DND-41 (cell line): ENCODE results near the gene HLA-DRA.

Source experiments
- EZH2 ChIP-seq: IDR thresholded peaks from 3 replicates; pipeline ENCODE4 v1.6.1; 2012; ENCODE audit warnings: borderline replicate concordance, low read depth, mild to moderate bottlenecking, moderate library complexity, low read length, inconsistent platforms; ENCODE audit not compliant: severe bottlenecking
- TF ChIP-seq, protein P1 (sequence below): IDR thresholded peaks from 2 replicates; pipeline ENCODE4 v1.5.1; 2012; ENCODE audit warnings: borderline replicate concordance, low read length, moderate library complexity, mild to moderate bottlenecking; ENCODE audit not compliant: poor library complexity, severe bottlenecking; ENCODE audit errors: extremely low read depth

GRCh38 chr6:32424589-32425300 is 14.9 kb upstream of the HLA-DRA start:
- TF ChIP-seq, protein P1, sequence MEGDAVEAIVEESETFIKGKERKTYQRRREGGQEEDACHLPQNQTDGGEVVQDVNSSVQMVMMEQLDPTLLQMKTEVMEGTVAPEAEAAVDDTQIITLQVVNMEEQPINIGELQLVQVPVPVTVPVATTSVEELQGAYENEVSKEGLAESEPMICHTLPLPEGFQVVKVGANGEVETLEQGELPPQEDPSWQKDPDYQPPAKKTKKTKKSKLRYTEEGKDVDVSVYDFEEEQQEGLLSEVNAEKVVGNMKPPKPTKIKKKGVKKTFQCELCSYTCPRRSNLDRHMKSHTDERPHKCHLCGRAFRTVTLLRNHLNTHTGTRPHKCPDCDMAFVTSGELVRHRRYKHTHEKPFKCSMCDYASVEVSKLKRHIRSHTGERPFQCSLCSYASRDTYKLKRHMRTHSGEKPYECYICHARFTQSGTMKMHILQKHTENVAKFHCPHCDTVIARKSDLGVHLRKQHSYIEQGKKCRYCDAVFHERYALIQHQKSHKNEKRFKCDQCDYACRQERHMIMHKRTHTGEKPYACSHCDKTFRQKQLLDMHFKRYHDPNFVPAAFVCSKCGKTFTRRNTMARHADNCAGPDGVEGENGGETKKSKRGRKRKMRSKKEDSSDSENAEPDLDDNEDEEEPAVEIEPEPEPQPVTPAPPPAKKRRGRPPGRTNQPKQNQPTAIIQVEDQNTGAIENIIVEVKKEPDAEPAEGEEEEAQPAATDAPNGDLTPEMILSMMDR: no peak
- no peak for TF ChIP-seq EZH2
